Upper lobe of right lung (tissue), 1 donor: Measurements from ENCODE around the gene ABCC2. TPM values are rescaled to one million over a fixed set of nuclear protein-coding genes. Genes with fewer than 3 reads are reported as not detected.

Experiments used
- ATAC-seq: fragments of 200-7000 bp; cut with Tn5 transposase; one replicate; pipeline ENCODE4 v1.9.1; 2020; ENCODE audit warnings: mild to moderate bottlenecking, moderate library complexity
- DNase-seq: peaks from one replicate; pipeline ENCODE4 v3.0.0-alpha.2; 2020
- H3K27ac ChIP-seq: fragments of 200-600 bp; one replicate; pipeline ENCODE4 v1.8.0; 2022
- H3K27me3 ChIP-seq: fragments of 200-600 bp; one replicate; pipeline ENCODE4 v1.8.0; 2022; ENCODE audit warnings: mild to moderate bottlenecking
- H3K36me3 ChIP-seq: fragments of 200-600 bp; one replicate; pipeline ENCODE4 v1.8.0; 2022
- H3K4me1 ChIP-seq: fragments of 200-600 bp; one replicate; pipeline ENCODE4 v1.8.0; 2022
- H3K4me3 ChIP-seq: fragments of 200-600 bp; one replicate; pipeline ENCODE4 v1.8.0; 2022; ENCODE audit warnings: mild to moderate bottlenecking
- H3K9me3 ChIP-seq: fragments of 200-600 bp; one replicate; pipeline ENCODE4 v1.8.0; 2022
- CTCF ChIP-seq: fragments of 200-600 bp; IDR thresholded peaks from one replicate; pipeline ENCODE4 v1.8.0; 2022; ENCODE audit warnings: antibody characterized with exemption
- intact Hi-C: fragments of 100-400 bp; cut with DNase I; formaldehyde crosslinking; loops from one replicate; pipeline ENCODE4 v1.11.0; 2022
- total RNA-seq: library from RNA; stranded (reverse); fragmentation: NEBNext Ultra II Directional; extraction: Animal tissue kit (Norgen Biotek cat#: 25700); gene quantifications from one replicate; pipeline ENCODE4 v1.2.1, GENCODE V29; 2021
- donor health status: DM: no; HTN: yes; CAD: no; lungs with severe emphysema.

The ABCC2 gene
- total RNA-seq, 1 donor from 2014 or later: 1.1 TPM

- Histone ChIP-seq H3K4me1 (peaks cover 8% of the 10 kb centered on the region), H3K36me3 (no peaks in the 10 kb centered on the region), H3K9me3 (no peaks in the 10 kb centered on the region), H3K27me3 (no peaks in the 10 kb centered on the region), H3K4me3 (no peak overlapping the region), H3K27ac (no peak overlapping the region)
- intact Hi-C loops: no loop called here
- ATAC-seq (no peak), DNase-seq (no peak)
- no peak for TF ChIP-seq CTCF
Measured at GRCh38 chr10:99844433-99844955, 62.1 kb downstream of the ABCC2 start.

- H3K4me3 ChIP-seq: peak overlapping the region; percentile 37
- peak; percentile 97 for ATAC-seq
- H3K27ac ChIP-seq: no peak overlapping the region
- intact Hi-C loops: loop anchor here (5.0 kb wide), 1 partner anchor 201 kb away; no protein-coding TSS in a partner anchor
- no peaks in the 10 kb centered on the region for H3K9me3 ChIP-seq
- peaks cover 8% of the 10 kb centered on the region for H3K4me1 ChIP-seq
- peak; percentile 97 for TF ChIP-seq CTCF
- H3K27me3 ChIP-seq: no peaks in the 10 kb centered on the region
- DNase-seq: no peak
- no peaks in the 10 kb centered on the region for H3K36me3 ChIP-seq
Measured at GRCh38 chr10:99845837-99846382, 63.5 kb downstream of the ABCC2 start.

GRCh38 chr10:99849057-99849456 lies 66.6 kb downstream of the ABCC2 start:
- no peaks in the 10 kb centered on the region for H3K27me3 ChIP-seq
- intact Hi-C loops: loop anchor here (5.0 kb wide), 1 partner anchor 198 kb away; no protein-coding TSS in a partner anchor
- no peak for DNase-seq
- H3K4me1 ChIP-seq: peaks cover 8% of the 10 kb centered on the region
- H3K9me3 ChIP-seq: no peaks in the 10 kb centered on the region
- ATAC-seq: no peak
- no peak overlapping the region for H3K4me3 ChIP-seq
- no peak overlapping the region for H3K27ac ChIP-seq
- TF ChIP-seq CTCF: no peak
- no peaks in the 10 kb centered on the region for H3K36me3 ChIP-seq

GRCh38 chr10:99849536-99849935 lies 67.1 kb downstream of the ABCC2 start:
- no peak for DNase-seq
- ATAC-seq: no peak
- Histone ChIP-seq H3K9me3 (no peaks in the 10 kb centered on the region), H3K4me1 (peaks cover 8% of the 10 kb centered on the region), H3K27me3 (no peaks in the 10 kb centered on the region), H3K36me3 (no peaks in the 10 kb centered on the region), H3K27ac (no peak overlapping the region), H3K4me3 (no peak overlapping the region)
- intact Hi-C loops: loop anchor here (5.0 kb wide), 1 partner anchor 198 kb away; no protein-coding TSS in a partner anchor
- TF ChIP-seq CTCF: no peak

- Histone ChIP-seq H3K9me3 (no peaks in the 10 kb centered on the region), H3K27me3 (no peaks in the 10 kb centered on the region), H3K4me3 (no peak overlapping the region), H3K36me3 (no peaks in the 10 kb centered on the region), H3K4me1 (peaks cover 8% of the 10 kb centered on the region), H3K27ac (no peak overlapping the region)
- intact Hi-C loops: no loop called here
- TF ChIP-seq CTCF: no peak
- ATAC-seq (no peak), DNase-seq (no peak)
Measured at GRCh38 chr10:99850021-99850766, 67.8 kb downstream of the ABCC2 start.
